HG03354 (cell line): ENCODE data around the gene TRABD2B.

Experiments
- ATAC-seq: cut with Tn5 transposase; IDR thresholded peaks from one replicate; pipeline ENCODE4 v1.9.1; 2021; ENCODE audit warnings: mild to moderate bottlenecking; ENCODE audit not compliant: unreplicated experiment, poor library complexity, severe bottlenecking

The TRABD2B gene

DNA sequence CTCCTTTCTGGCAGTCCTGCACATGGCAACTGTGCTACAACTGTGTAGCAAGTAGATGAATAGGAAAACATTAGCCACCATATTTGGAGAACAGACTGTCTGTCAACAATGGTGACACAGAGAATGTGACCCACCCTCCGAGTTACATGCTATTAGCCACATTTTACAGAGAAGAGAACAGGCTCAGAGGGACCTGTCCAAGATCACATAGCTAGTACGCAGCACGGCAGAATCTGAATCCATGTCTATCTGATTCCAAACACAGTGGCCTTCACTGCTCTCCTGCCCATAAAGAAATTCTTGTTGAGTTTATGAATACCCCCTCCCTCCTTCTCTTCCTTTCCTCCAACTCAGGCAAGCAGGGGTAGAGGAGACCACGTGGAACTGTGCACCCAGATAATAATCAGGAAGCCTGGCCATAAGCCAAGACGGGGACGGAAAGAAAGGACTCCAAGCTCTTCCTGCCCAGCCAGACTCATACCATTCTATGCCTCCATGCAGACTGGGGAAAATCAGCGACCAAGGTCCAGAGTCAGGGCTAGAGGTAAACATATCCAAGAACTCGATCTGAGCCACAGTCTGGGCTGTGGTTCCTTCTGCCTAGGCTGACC, 78.8 kb downstream of the TRABD2B start:
- no peak for ATAC-seq

DNA sequence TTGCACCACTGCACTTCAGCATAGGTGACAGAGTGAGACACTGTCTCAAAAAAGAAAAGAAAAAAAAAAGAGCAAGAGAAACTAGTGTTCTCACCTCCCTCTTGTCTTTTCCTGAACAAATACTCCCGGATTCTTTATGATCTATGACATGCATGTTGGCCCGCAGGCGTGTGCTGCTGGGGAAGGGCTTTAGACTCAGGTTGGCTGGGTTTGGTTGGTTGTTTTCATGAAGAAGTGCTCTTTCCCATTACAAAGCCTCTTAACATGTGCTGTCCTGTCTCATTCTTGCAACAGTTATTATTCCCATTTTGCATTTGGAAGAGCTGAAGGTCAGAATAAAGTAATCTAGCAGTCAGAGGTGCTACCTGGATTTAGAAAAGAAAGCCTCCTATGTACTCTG, 79.5 kb downstream of the TRABD2B start:
- no peak for ATAC-seq

DNA sequence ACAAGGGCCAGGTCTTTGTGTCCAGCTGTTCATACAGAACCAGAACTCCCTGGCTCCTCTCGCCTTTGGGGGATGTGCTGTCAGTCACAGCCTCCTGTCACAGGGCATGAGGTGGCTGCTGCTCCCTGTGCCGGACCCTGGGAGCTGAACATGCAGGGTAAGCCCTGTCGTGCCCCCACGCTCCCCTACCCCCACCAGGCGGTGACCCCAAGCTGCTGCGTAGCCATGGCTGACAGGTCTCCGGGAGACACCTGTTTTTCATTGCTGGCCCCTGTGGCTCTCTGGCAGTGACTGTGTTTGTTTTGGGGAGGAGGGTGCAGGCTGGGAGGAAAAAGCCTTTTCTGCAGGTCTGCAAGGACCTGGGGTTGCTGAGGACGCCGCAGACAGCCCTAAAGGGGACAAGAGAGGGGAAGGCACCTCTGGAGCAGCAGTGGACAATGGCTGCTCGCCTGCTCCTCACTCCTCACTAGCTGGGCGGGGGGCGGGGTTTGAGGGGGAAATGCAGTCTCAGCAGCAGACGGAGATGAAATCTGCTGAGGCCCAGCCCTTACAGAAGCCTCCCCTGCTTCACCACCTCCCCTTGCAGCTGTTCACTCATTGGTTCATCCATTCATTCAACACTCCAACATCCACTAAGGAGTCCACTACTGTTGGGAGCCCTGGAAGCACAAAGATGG, 81.4 kb downstream of the TRABD2B start:
- ATAC-seq, result no peak

DNA sequence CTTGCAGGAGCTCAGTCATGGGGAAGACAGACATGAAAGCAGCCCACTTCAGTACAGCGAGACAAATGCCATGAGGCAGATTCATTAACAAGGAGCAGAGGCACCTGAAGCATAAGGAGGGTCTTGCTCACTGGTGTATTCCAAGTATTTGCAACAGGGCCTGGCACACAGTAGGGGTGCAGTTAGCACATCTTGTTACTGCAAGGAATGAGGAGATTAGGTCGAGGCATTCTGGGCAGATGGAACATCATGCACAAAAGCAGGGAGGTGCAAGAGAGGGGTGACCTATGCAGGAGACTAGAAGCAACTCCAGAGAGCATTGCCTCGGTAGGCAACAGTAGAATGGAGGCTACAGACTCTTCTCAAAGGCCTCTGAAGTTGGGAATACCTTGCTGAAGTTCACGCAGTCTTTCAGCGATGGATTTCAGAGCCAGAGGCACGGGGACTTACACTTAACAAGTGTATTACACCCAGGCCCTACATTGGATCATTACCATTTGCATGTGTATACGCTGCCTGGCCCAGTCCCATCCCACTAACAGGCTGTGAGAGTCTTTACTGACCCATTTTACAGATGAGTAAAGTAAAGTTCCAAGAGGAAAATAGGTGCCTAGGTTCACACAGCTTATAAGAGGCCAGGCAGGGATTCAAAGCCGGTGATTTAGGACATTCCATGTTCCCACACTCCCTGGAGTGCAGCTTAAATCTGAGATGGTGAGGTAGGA, 82.1 kb downstream of the TRABD2B start:
- no peak for ATAC-seq

DNA sequence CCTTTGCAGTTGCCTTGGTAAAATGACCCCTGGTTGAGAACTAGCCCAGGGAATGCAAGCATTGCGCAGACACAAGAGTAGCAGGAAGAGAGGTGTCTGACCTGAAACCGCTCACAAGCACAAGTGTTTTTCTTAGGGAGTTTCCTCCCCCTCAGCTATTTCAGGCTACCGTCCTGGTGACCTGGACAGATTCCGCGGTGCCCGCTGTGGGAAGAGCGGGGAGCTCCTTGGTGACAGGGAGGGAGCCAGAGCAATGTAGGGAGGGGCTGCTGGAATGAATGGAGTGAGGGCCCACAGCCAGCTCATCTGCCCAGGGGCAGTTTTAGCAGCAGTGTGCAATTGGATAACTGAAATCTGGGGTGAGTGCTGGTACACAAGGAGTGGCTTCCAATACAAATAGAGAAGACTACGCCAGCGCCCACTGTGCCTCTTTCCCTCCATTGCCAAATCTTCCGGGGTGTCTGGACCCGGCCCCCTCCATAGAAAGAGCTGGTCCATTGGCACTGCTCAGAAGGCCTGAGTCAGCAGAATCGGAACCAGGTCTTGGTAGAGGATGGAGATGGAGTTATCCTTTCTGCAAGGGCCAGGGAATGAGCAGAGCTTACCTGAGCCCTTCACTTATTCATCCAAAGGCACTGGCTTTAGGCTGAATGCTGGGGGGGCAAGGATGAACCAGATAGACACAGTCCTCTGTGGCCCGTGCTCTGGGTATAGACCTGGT, 82.8 kb downstream of the TRABD2B start:
- no peak for ATAC-seq

DNA sequence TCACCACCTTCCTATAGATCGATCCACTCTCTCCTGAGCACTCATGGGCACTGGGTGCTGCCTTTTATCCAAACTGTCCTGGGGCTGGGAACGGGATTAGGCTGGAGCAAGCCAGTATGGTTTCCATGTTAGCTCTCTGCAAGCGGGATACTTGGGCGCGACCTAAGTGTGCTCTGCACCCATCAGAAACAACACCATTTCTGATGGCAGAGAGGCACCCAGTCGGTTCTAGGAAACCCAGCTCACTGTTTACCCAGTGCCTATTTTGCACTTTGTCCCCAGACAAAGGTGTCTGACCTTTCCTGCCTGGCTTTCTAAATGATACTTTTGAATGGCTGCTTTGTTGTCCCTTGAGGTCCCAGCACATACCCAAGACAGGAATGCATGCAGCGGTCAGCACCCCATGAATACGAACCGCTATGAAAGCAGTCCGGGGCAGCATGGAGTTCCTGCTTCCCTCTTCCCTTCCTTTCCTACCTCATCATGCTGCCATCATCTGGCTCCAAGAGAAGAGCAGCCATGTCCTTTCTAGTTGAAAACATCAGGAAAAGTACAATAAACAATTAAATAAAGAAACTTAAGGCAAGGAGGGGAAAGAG, 83.9 kb downstream of the TRABD2B start:
- no peak for ATAC-seq

DNA sequence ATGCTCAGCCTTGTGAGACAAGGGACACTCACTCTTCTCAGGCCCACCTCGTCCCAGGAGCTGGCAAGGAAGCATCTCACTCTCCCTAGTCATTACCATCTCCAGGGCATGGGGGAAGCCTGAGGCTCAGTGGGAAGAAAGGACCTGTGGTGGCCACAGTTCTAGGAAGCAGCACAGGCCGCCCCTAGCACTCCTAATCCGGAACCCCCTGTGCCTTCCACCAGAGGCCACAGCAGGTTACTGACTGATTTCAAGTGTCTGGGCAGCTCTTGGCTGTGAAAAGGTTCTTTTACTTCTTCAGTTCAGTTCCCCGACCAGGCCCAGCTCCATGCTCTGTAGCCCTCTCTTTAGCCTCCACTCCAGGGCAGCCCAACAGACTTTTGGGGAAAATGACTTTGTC, 84.4 kb downstream of the TRABD2B start:
- no peak for ATAC-seq

DNA sequence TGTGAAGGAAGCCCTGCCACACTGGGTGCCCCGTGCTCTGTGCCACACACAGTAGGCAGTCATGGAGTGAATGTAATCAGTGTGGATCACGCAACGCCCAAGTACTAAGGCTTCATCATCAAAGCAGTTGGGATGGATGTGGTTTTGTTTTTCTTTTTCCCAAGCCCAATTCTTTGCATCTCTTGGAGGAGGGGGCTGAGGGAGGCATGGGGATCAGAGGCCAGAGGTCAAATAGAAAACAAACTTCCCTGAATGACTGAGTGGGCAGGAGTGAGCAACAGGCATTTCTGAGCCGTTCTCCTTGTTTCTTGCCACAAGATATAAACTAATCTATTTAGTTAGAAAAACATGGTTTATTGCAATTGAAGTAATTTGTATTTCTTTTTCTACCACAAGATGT, 85.3 kb downstream of the TRABD2B start:
- no peak for ATAC-seq

DNA sequence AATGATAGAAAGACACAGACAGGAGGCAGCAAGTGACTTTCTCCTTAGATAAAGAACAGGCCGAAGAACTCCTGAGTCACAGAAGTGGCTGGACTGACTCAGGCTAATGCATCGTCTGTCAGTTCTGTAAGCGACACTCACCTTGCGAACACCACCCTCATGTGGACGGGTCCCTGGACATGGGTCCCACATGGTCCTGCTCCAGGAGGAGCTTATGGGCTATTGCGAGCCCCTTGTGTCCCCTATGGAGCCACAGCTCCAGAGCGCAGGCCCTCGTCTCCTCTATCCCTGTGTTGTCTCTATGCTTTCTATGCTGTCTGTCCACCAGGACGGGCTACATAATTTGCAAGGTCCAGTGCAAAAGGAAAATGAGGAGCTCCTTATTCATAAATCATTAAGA, 85.8 kb downstream of the TRABD2B start:
- ATAC-seq, result no peak

DNA sequence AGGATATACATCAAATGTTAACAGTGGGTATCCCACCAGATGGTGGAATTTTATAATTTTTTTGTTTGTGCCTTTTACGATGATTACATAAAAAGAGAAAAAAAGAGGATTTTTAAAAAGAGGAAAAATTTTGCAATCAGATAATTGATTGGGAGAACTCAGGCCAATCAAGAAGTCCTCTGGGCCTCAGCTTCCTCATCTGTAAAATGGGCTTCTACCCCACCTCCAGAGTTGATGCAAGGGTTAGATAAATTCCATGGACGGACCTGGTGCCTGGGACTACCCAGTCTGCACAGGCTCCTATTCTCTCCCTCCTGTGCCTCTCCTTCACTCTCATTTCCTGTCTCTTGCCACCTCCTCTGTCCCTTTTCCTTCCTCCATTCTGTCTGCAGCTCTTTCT, 88.9 kb downstream of the TRABD2B start:
- ATAC-seq, result no peak

DNA sequence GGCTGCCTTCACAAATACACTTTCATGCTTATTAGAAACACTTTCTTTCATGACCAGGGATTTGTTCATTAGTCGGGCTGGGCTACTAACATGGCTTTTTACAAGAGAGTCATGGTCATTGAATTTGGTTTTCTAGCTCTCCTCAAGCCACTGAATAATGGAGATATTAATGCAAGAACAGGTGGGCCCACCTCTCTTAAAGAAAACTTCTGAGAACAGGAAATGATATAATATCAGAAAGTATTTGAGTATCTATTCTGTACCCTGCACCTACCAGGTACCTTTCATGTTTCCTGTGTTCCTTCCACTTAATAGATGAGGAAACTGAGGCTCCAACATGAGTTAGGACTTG, 90.0 kb downstream of the TRABD2B start:
- no peak for ATAC-seq

DNA sequence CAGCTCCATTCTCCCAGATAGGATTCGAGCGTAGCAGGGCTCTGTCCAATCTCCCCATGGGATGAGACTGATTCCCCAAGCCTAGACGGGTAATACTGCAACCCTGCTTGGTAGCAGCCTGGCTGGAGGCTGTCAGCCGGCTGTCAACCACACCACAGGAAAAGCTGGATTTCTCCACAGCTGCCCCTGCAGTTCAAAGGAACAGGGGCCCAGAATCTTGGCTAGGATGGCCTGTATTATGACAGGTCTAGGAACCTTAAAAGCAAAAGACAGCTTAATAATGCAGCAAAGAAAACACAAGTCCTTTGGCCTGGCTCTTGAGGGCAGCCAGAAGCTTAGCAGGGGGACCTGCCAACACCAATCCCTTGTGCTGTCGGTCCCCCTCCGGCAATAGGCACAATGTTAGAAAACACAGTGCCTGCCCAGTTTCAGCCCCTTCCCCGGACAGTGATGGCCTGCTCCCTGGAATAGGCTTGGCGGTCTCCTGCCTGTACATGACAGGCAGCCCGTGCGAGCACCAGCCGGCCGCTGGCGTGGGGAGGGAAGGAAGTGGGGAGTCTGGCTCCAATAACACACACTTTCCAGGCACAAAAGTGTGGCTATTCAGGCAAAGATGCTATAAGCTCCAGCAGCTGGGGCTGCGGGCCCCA, 90.5 kb downstream of the TRABD2B start:
- ATAC-seq, result no peak

DNA sequence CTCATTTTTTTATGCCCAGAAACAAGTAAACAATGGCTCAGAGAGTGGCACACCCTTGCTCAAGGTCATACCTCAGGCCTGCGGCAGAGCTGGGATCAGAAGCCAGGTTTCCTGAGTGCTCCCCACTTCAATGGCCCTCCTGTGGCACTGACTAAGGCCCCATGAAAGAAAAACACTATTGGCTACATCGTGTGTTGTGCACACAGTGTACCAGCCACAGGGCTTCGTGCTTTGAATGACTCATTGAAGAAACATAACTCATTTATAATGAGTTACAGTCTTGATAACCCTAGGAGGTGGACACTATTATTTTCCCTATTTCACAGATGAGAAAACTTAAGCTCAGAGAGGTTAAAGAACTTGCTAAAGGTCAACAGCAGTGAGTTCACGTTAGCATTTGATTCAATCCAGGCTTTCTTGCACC, 91.2 kb downstream of the TRABD2B start:
- no peak for ATAC-seq

DNA sequence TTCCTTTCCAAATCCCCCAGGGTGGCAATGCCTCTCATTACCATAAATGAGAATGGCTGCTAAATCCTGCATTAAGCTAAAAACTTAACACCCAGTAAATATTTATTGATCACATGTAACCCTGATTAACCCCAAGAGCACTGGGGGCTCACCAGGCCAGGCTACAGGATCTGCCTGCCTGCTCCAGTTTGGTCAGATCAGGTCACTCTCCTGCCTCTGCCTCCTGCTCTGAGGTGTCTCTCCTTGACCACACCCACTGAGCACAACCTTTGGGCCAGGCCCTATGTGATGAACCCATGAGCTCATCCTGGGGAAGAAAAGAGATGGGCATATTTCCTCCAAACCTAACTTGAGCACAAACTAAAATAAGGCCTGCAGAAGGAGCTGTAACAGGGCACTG, 93.5 kb downstream of the TRABD2B start:
- ATAC-seq, result no peak

DNA sequence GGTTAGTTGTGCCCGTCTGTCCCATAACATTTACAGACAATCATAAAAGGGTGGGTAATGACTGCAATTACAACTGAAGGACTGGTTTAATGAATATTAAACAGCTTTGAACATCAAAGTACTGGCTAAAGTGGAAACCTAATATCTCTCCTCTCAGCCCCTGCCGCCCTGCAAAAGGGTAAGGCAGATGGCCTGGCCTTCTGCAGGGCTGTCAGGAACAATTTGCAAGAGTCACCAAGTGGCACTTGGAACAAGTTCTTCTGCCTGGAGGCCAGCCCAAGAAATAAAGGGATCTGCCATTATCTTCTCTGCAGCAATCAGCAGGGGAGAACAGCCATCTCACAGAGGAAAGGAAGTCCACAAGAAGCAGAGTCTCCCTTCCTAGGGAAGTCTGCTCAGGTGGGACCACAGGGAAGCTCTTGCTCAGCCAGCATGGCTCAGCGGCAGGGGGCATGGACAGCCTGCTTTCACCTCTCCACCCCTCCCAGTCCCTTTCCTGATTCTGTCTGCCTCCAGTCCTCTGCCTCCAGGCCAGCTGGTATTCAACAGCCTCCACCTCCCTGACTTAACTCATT, 96.1 kb downstream of the TRABD2B start:
- no peak for ATAC-seq

DNA sequence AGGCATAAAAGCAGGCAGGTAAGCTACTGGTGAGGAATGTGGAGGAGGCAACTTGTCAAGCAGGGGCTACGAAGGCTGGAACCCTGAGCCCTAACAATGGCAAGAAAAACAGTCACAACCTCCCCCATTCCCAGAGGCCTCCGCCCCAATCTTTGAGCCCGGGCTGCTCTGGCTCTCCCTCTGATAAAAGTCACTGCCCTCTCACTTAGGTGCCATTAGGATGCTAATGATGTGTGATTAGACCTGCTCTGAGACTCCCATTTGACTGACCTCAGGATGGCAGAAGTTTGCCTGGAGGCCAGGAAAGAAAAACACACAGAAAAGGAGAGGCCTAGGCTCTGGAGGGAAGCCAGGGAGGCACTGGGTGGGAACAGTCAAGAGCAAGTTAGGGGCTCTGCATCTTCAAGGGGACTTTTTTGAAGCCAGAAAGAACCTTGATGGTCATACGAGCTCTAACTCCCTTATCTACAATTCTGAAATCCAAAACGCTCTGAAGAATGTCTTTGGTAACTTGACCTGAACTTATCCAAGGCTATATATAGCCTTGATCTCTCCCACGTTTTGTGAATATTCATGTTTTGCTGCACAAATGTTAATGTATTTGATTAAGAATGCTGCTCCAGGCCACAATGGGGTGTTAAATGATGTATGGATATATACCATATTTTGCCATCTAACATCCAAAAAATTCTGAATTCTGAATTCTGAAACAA, 98.9 kb downstream of the TRABD2B start:
- no peak for ATAC-seq

DNA sequence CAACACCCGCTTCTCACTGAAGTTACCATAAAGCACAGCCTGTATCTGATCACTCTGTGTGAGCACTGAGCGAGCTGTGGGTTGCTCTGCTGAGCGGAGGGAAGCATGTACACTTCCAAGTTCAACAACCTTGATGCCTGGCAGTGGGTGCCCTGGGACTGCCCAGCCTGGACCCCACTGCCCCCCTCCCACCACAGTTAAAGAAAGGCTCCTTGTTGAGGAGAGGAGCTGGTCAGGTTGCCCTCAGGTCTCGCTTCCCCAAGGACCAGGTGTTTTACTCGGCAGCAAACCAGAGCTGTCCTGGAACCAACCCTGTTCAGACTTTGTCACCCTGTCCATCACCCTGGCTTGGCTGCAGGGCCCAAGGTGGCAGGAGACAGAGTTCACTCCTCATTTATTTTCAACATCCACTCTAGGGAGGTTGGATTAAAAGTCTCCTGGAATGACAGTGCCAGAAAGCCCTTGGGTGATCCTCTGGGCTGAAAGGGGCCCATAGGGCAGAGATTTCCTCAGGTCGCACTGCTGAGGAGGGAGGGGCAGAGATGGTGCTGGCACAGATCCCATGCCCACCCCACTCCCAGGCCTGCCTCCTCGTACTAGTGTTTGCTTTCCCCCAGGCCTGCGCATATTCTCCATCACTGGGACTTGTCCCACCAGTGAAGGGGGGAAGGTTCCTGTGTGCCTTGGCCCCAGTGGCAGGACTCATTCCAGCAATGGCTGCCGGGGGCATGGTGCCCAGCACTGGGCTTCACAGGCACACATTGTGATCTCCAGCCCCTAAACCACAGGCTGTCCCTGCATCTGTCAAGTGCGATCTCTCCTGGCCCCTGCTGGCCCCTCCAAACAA, 101.7 kb downstream of the TRABD2B start:
- ATAC-seq, result no peak
